OCI-M2 (cell line): ENCODE data around the gene APBB2.
"Not testable (repeated sequence)": the region's sequence is repeated elsewhere in the genome, so short reads cannot be mapped to it uniquely, and the experiment has no call there.

ENCODE experiments used
- DNase-seq: peaks from one replicate; lab custom pipeline; 2025; ENCODE audit not compliant: unreplicated experiment; lab: John Stamatoyannopoulos, UW

The APBB2 gene

GRCh38 chr4:41029098-41029497 is 185.2 kb downstream of the APBB2 start:
- no peak for DNase-seq

- no peak for DNase-seq
These were observed 185.8 kb downstream of the APBB2 start for GRCh38 chr4:41028392-41029076.

- no peak for DNase-seq
These were observed 187.4 kb downstream of the APBB2 start for GRCh38 chr4:41026971-41027370.

DNA sequence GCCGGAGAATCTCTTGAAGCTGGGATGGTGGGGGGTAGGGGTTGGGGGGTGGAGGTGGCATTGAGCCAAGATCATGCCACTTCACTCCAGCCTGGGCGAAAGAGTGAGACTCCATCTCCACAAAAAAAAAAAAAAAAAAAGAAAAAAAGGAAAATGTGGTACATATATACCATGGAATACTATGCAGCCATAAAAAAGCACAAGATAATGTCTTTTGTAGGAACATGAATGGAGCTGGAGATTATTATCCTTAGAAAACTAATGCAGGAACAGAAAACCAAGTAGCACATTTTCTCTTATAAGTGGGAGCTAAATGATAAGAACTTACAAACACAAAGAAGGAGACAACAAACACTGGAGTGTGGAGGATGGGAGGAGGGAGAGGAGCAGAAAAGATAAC is 188.5 kb downstream of the APBB2 start:
- no peak for DNase-seq

DNA sequence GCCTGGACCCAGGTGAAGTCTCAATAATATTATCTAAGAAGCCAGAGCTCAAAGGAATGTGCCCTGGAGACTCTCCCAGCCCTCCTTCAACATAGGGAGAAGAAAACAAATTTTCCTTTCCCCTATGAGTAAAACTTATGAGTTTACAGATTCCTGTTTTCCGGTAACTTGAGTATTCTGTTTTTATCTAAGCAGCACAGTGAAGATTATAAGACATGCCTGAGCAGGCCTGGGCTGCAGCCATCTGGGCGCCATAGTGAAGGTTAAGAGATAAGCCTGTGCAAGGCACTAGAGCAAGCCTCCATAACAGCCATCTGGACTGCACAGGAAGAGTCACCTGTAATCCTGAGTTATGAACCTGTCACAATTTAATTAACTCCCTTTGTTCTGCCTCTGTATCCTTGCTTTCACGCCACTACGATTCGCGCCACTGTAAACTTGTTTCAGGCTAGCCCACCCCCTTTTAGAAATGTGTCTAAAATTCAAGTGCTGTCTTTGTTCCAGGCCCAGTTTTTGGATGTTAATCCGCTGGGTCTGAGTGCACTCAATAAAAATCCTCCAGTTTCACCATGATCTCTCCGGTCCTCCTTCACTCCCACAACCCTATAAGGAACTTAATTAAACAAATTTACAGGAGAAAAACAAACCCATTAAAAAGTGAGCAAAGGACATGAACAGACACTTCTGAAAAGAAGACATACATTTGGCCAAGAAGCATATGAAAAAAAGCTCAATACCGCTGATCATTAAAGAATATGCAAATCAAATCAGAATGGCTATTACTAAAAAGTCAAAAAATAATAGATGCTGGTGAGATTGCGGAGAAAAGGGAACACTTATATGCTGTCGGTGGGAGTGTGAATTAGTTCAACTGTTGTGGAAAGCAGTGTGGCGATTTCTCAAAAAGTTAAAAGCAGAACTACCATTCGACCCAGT is 189.5 kb downstream of the APBB2 start:
- no peak for DNase-seq

- DNase-seq: no peak
These were observed 192.2 kb downstream of the APBB2 start for GRCh38 chr4:41022116-41022515.

GRCh38 chr4:41015016-41015675 is 199.2 kb downstream of the APBB2 start:
- no peak for DNase-seq

DNA sequence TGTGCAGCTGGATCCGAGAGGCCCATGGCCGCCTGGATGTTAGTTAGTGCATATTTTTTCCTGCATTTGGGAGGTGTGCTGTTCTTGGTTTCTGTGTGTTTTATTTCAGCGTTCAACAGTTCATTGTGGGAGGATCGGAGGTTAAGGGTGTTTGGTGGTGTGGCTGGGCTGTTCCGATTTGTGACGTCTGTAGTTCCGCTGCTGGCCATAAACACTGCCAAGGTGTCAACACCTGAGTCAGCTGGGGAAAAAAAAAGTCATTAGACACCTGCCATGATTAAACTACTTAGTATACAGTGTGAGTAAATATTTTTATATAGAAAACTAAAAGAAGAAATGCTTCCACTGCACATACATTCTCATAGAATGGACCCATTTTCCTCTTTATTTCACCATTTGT is 200.2 kb downstream of the APBB2 start:
- DNase-seq: no peak

DNA sequence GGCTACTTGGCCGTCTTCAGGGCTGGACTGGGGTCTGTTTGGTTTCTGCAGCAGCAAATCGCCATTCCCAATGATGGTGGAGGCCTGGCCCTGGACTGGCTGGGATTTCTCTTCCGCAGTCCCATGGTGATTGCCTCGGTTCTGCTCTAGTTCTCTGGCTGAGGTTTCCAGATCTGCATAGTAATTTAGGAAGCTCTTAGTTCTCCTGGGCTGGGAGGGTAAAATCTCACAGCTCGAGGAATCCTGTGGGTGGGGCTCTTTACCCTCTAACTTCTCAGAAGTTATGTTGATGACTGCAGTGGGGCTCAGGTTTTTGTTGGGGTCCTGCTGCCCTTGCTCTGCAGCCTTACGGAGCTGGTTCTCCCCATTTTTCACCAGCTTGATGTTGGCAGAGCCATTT is 200.6 kb downstream of the APBB2 start:
- DNase-seq: no peak

- no peak for DNase-seq
These were observed 201.4 kb downstream of the APBB2 start for GRCh38 chr4:41012911-41013310.

DNA sequence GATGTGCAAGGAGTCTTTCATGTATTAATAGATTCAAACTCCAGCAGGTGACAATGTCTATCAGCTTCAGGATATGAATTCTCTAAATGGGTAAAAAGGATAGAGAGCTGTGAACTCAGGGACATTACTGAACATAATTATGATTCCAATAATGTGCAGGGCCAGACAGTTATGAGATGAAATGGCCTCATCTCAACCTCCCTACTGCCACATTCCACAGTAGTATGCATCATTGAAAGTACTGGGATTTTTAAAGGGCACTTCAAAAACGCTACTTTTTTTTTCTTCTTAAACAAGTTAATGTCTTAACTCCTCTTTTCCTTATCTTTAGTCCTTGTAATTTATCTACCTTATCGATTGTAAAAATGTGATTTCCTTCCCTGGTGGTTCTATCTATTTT is 202.0 kb downstream of the APBB2 start:
- DNase-seq: no peak

GRCh38 chr4:41009411-41009810 is 204.9 kb downstream of the APBB2 start:
- no peak for DNase-seq

GRCh38 chr4:41006141-41006540 is 208.2 kb downstream of the APBB2 start:
- DNase-seq: no peak

- DNase-seq: no peak
These were observed 212.0 kb downstream of the APBB2 start for GRCh38 chr4:41002309-41002708.

DNA sequence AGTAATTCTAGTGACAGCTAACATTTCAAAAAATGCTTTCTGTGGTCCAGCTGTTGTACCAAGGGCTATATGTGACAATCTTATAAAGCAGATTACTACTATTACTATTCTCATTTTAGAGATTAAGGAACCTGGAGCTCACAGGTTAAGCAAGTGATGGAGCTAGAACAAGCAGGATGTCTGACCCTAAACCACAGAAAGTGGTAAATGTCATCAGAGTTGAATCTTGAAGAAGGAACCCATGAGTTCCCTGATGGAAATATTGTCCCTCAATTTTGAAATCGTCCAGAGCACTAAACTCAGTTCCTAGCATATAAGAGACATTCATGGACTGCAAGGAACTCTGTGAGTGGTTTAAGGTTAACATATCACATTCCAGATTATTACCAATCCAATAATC is 214.0 kb downstream of the APBB2 start:
- DNase-seq: no peak

GRCh38 chr4:40998675-40999358 is 215.5 kb downstream of the APBB2 start:
- no peak for DNase-seq

DNA sequence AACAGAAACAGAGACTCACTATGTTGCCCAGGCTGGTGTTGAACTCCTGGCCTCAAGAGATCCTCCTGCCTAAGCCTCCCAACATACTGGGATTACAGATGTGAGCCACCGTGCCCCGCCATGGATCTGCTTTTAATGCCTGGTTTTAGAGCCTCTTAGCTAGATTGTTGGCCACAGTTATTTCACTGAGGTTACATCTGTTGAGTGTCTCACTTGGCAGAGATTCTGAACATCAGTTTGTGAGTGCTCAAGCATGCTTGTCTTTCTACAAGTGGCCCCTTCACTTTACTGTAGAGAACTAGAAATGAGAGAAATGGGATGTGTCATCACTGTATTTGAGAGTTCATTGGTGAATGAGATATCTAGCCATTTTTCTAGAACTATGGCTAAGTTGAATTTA is 218.5 kb downstream of the APBB2 start:
- DNase-seq: no peak

- DNase-seq: not testable (repeated sequence)
These were observed 220.0 kb downstream of the APBB2 start for GRCh38 chr4:40994321-40994720.

- DNase-seq: not testable (repeated sequence)
These were observed 221.0 kb downstream of the APBB2 start for GRCh38 chr4:40993296-40993693.

DNA sequence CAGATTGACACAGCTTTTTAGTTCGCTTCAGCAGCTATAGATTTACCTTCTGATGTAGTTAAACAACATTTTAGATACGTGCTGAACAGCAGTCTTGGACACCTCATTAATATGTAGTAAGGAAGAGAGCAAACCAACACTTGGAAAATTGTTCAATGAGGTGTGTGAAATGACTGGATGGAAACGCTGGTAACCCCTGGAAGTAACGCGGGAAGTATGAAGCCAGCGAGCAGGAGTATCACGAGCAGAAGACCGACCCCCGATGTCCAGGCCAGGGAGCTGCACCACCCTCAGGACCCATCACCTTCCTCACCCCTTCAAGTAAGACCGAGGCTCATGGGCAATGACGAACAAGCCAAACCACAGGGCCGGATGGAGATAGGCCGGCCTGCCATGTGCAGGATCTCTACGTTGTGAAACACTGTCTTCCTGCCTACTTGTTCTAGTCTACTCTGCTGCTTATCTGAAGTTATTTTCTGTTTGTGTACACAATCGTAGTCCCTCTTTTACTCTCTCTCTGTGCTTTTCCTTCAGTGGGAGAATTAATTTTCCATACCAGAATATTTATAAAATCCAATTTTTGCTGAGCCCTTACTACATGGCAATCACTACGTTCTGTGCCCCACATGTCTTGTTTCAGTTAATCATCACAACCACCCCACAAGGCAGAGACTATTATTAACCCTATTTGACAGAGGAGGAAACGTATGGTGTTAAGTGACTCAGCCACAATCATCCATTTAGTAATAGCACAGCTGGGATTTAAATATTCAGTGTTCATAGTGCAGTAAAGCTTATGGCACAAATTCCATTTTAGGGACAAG is 221.7 kb downstream of the APBB2 start:
- no peak for DNase-seq
